K562 (cell line): ENCODE measurements around the gene DLX2. TPM values are rescaled to one million over a fixed set of nuclear protein-coding genes. Genes with fewer than 3 reads are reported as not detected.

Experiments
- FOXK1 ChIP-seq: sonication (generic); formaldehyde crosslinking; IDR thresholded peaks from 2 replicates; pipeline ENCODE4 v1.8.0; 2022; ENCODE audit warnings: missing genetic modification reagents, mild to moderate bottlenecking, borderline replicate concordance
- HDGF ChIP-seq: fragments of 450-650 bp; IDR thresholded peaks from 2 replicates; pipeline ENCODE4 v1.6.1; 2016
- JUND ChIP-seq, 2 experiments: IDR thresholded peaks; 2 replicates in 1 of 2; 3 replicates in 1 of 2; pipeline ENCODE4 v1.6.1; 2011; ENCODE audit warnings: borderline replicate concordance in 2 of 2, low read depth in 2 of 2, low read length in 2 of 2, improper control_type of control experiment in 1 of 2, missing biosample characterization in 1 of 2, missing genetic modification characterization in 1 of 2, missing genetic modification reagents in 1 of 2
- NFIC ChIP-seq: fragments of 450-650 bp; IDR thresholded peaks from 2 replicates; pipeline ENCODE4 v1.6.1; 2017; ENCODE audit warnings: mild to moderate bottlenecking, inconsistent platforms
- NUFIP1 ChIP-seq: fragments of 450-650 bp; IDR thresholded peaks from 2 replicates; pipeline ENCODE4 v1.6.1; 2018; ENCODE audit not compliant: partially characterized antibody
- SMAD3 ChIP-seq: fragments of 450-650 bp; formaldehyde crosslinking; conservative IDR thresholded peaks from 2 replicates; pipeline ENCODE4 v1.4.0; 2020; ENCODE audit warnings: mild to moderate bottlenecking
- SOX6 ChIP-seq: fragments of 450-650 bp; IDR thresholded peaks from 2 replicates; pipeline ENCODE4 v1.6.1; 2014; ENCODE audit warnings: mild to moderate bottlenecking
- ZFP1 ChIP-seq: fragments of 450-650 bp; formaldehyde crosslinking; IDR thresholded peaks from 2 replicates; pipeline ENCODE4 v1.4.0; 2020; ENCODE audit warnings: mild to moderate bottlenecking, mixed read lengths
- ZNF134 ChIP-seq: fragments of 250-450 bp; sonication (Bioruptor Pico); conservative IDR thresholded peaks from 2 replicates; pipeline ENCODE4 v1.4.0; 2020
- ZNF232 ChIP-seq: sonication (generic); formaldehyde crosslinking; IDR thresholded peaks from 2 replicates; pipeline ENCODE4 v1.8.0; 2022; ENCODE audit warnings: mild to moderate bottlenecking, missing genetic modification reagents
- polyA plus RNA-seq, 8 experiments: library from polyadenylated mRNA; depleted of rRNA in 4 of 8; stranded (reverse) in 5 of 8; unstranded in 3 of 8; fragments of >200 nt; fragmentation: Nextera tagmentation in 2 of 8; fragmentation: Illumina TruSeq in 1 of 8; extraction: Ambion mirVana in 2 of 8; extraction: Trizol in 1 of 8; gene quantifications; 2 replicates each; pipeline versions ENCODE4 v1.2.1 to v1.2.3, GENCODE V29; 2011 to 2014; ENCODE audit warnings: inconsistent platforms in 1 of 8, missing spikeins in 1 of 8
- total RNA-seq, 7 experiments: library from RNA; depleted of rRNA in 6 of 7; stranded (reverse); fragments of >200 nt in 6 of 7; fragmentation: Illumina TruSeq in 2 of 7; extraction: Trizol in 2 of 7; gene quantifications; 2 replicates each; pipeline versions ENCODE4 v1.2.1 to v1.2.3, GENCODE V29; 2011 to 2021; ENCODE audit warnings: low replicate concordance in 1 of 7
- TF ChIP-seq, protein P1 (sequence below): sonication (generic); formaldehyde crosslinking; IDR thresholded peaks from 2 replicates; pipeline ENCODE4 v1.9.0; 2022; ENCODE audit warnings: mild to moderate bottlenecking, missing genetic modification reagents
- TF ChIP-seq, protein P2 (sequence below): fragments of 450-650 bp; formaldehyde crosslinking; IDR thresholded peaks from 2 replicates; pipeline ENCODE4 v1.4.0; 2022; ENCODE audit warnings: missing genetic modification characterization
- TF ChIP-seq, protein P3 (sequence below), 2 experiments: IDR thresholded peaks in 1 of 2; conservative IDR thresholded peaks in 1 of 2; 2 replicates each; pipeline ENCODE4 v1.6.1; 2016; ENCODE audit warnings: low read depth in 2 of 2, mild to moderate bottlenecking in 1 of 2, missing compliant biosample characterization in 1 of 2, missing genetic modification characterization in 1 of 2, moderate library complexity in 1 of 2
- TF ChIP-seq, protein P4 (sequence below): sonication (generic); formaldehyde crosslinking; IDR thresholded peaks from 2 replicates; pipeline ENCODE4 v1.8.0; 2022; ENCODE audit warnings: missing genetic modification reagents, mild to moderate bottlenecking, borderline replicate concordance
- TF ChIP-seq, protein P5 (sequence below): fragments of 450-650 bp; IDR thresholded peaks from 2 replicates; pipeline ENCODE4 v1.7.1; 2018; ENCODE audit warnings: mild to moderate bottlenecking, low read depth; ENCODE audit not compliant: partially characterized antibody
- TF ChIP-seq, protein P6 (sequence below), 2 experiments: fragments of 250-450 bp in 1 of 2; fragments of 450-650 bp in 1 of 2; sonication (Bioruptor Pico) in 1 of 2; IDR thresholded peaks; 2 replicates each; pipeline versions ENCODE4 v1.6.1 to v1.8.0; 2016 to 2021; ENCODE audit warnings: mild to moderate bottlenecking in 2 of 2, moderate library complexity in 2 of 2, missing compliant biosample characterization in 1 of 2, missing genetic modification characterization in 1 of 2

DLX2 gene
- total and polyA plus RNA-seq, 9 of the 15 experiments (the other 6 are each of a cell fraction or from before 2014, with no cell fraction given), result 0.14 to 4.3 (median 0.86) TPM

DNA sequence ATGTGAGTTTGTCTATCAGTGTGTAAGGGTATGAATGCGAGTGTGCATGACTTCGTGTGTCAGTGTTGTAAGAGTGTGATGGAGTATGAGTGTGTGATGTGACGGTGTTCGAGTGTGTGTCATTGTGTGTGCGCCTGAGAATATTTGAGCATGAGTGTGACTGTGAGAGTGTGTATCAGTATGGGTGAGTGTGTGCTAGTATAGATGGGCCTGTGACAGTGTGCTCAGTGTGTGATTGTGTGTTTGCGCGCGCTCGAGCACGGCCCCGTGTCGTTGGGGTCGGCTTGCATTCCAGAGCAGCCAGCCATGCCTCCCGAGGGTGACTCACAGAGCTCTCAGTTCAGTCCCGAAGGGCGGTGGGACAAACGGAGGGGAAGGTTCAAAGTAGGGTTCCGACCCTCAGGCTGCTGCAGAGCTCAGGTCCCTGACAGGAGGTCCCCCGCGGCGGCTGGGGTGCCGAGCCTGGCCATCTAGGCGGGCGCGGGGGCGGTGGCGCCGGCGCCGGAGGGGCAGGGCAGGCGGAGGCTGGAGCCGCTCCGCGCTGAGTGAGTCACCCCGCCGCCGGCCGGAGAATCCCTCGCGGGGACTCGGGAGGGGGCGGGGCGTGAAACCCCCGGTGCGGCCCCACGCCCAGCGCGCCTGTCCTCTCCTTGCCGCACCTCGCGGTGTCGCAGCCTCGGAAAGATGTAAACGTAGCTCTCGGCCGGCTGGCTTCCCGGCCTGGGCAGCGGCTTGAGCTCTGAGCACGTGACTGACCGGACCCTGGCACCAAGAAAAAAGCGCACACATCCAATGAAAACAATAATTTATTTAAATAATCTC lies 3.8 kb downstream of the DLX2 start (continued):
- TF ChIP-seq, protein P1, sequence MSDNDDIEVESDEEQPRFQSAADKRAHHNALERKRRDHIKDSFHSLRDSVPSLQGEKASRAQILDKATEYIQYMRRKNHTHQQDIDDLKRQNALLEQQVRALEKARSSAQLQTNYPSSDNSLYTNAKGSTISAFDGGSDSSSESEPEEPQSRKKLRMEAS (CRISPR knock-in tag), result peak; percentile 82
- TF ChIP-seq, protein P2, sequence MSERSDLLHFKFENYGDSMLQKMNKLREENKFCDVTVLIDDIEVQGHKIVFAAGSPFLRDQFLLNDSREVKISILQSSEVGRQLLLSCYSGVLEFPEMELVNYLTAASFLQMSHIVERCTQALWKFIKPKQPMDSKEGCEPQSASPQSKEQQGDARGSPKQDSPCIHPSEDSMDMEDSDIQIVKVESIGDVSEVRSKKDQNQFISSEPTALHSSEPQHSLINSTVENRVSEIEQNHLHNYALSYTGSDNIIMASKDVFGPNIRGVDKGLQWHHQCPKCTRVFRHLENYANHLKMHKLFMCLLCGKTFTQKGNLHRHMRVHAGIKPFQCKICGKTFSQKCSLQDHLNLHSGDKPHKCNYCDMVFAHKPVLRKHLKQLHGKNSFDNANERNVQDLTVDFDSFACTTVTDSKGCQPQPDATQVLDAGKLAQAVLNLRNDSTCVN (CRISPR knock-in tag), result peak; percentile 92
- no peak for TF ChIP-seq SMAD3 (CRISPR knock-in tag)
- peak; percentile 98 for TF ChIP-seq JUND (IDR thresholded peaks at IDR 0.05; ENCODE audit: borderline replicate concordance, low read depth, low read length)
- peak; percentile 90; the same call in 2 of the 3 replicates for TF ChIP-seq JUND (tag; IDR thresholded peaks at IDR 0.05; ENCODE audit: borderline replicate concordance, low read depth, low read length)
- TF ChIP-seq, protein P3, sequence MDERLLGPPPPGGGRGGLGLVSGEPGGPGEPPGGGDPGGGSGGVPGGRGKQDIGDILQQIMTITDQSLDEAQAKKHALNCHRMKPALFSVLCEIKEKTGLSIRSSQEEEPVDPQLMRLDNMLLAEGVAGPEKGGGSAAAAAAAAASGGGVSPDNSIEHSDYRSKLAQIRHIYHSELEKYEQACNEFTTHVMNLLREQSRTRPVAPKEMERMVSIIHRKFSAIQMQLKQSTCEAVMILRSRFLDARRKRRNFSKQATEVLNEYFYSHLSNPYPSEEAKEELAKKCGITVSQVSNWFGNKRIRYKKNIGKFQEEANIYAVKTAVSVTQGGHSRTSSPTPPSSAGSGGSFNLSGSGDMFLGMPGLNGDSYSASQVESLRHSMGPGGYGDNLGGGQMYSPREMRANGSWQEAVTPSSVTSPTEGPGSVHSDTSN (CRISPR knock-in tag; IDR thresholded peaks at IDR 0.05; ENCODE audit: low read depth), result no peak
- TF ChIP-seq, protein P3 (tag; conservative IDR thresholded peaks at IDR 0.05; ENCODE audit: low read depth), result no peak
- TF ChIP-seq NUFIP1, result peak; percentile 48
- no peak; the same call in 1 of the 2 replicates for TF ChIP-seq NFIC
- TF ChIP-seq ZFP1 (CRISPR knock-in tag), result no peak
- TF ChIP-seq, protein P4, sequence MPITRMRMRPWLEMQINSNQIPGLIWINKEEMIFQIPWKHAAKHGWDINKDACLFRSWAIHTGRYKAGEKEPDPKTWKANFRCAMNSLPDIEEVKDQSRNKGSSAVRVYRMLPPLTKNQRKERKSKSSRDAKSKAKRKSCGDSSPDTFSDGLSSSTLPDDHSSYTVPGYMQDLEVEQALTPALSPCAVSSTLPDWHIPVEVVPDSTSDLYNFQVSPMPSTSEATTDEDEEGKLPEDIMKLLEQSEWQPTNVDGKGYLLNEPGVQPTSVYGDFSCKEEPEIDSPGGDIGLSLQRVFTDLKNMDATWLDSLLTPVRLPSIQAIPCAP, result no peak
- peak; percentile 74 for TF ChIP-seq SOX6
- TF ChIP-seq FOXK1 (CRISPR knock-in tag), result no peak
- TF ChIP-seq ZNF134, result no peak
- TF ChIP-seq, protein P5, sequence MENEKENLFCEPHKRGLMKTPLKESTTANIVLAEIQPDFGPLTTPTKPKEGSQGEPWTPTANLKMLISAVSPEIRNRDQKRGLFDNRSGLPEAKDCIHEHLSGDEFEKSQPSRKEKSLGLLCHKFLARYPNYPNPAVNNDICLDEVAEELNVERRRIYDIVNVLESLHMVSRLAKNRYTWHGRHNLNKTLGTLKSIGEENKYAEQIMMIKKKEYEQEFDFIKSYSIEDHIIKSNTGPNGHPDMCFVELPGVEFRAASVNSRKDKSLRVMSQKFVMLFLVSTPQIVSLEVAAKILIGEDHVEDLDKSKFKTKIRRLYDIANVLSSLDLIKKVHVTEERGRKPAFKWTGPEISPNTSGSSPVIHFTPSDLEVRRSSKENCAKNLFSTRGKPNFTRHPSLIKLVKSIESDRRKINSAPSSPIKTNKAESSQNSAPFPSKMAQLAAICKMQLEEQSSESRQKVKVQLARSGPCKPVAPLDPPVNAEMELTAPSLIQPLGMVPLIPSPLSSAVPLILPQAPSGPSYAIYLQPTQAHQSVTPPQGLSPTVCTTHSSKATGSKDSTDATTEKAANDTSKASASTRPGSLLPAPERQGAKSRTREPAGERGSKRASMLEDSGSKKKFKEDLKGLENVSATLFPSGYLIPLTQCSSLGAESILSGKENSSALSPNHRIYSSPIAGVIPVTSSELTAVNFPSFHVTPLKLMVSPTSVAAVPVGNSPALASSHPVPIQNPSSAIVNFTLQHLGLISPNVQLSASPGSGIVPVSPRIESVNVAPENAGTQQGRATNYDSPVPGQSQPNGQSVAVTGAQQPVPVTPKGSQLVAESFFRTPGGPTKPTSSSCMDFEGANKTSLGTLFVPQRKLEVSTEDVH, result peak; percentile 44
- TF ChIP-seq, protein P6, sequence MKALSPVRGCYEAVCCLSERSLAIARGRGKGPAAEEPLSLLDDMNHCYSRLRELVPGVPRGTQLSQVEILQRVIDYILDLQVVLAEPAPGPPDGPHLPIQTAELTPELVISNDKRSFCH (CRISPR knock-in tag; IDR thresholded peaks at IDR 0.05), result no peak
- TF ChIP-seq, protein P6 (tag; IDR thresholded peaks at IDR 0.05), result peak; percentile 83
- TF ChIP-seq ZNF232 (CRISPR knock-in tag), result no peak
- TF ChIP-seq HDGF, result peak; percentile 100
